HepG2 (cell line): ENCODE measurements around the gene TPM2. TPM values are rescaled to one million over a fixed set of nuclear protein-coding genes. Genes with fewer than 3 reads are reported as not detected.

ENCODE experiments used
- ATAC-seq: fragments of 200-7000 bp; cut with Tn5 transposase; 3 replicates; pipeline ENCODE4 v1.9.1; 2020; ENCODE audit warnings: mild to moderate bottlenecking, moderate library complexity
- BruUV-seq: library from RNA; stranded (reverse); fragments of 400-500 nt; replicated peaks from 2 replicates; lab custom pipeline; 2021; lab: Mats Ljungman, UMichigan
- CTCF ChIA-PET: fragments of 300-600 bp; formaldehyde crosslinking; extraction: SDS; loops from one replicate; lab custom pipeline; 2021; ENCODE audit warnings: low total read pairs, inconsistent platforms, low intra/inter-chr PET ratio; lab: Yijun Ruan, JAX
- POLR2A ChIA-PET: fragments of 350-600 bp; sonication (Branson Sonifier 250); formaldehyde crosslinking; loops from one replicate; lab custom pipeline; 2020; ENCODE audit warnings: antibody characterized with exemption, inconsistent platforms; lab: Yijun Ruan, JAX
- DNase-seq: peaks from one replicate; pipeline ENCODE4 v3.0.0-alpha.2; 2015; ENCODE audit warnings: low spot score
- FAIRE-seq: peaks from 3 replicates; lab custom pipeline; 2011; peaks lifted over from hg19 to GRCh38; lab: Jason Lieb, UNC
- H2AFZ ChIP-seq: one replicate; pipeline ENCODE4 v1.6.1; 2011; ENCODE audit warnings: low read length, inconsistent platforms
- H3K27ac ChIP-seq: fragments of 300-600 bp; 3 replicates; pipeline ENCODE4 v1.8.0; 2011; ENCODE audit warnings: mixed run types, mild to moderate bottlenecking, mixed read lengths, low read length, inconsistent platforms; ENCODE audit not compliant: insufficient read depth; ENCODE audit errors: extremely low read length
- H3K27me3 ChIP-seq, 2 experiments: fragments of 200-600 bp in 1 of 2; 2 replicates in 1 of 2; 3 replicates in 1 of 2; pipeline versions ENCODE4 v1.6.0 to v1.8.0; 2011; ENCODE audit warnings: low read length in 2 of 2, mild to moderate bottlenecking in 2 of 2, moderate library complexity in 2 of 2, inconsistent platforms in 1 of 2; ENCODE audit not compliant: insufficient read depth in 2 of 2, control insufficient read depth in 1 of 2
- H3K36me3 ChIP-seq, 2 experiments: fragments of 200-600 bp in 1 of 2; replicated peaks in 1 of 2; 2 replicates in 1 of 2; 3 replicates in 1 of 2; pipeline versions ENCODE4 v1.5.1 to v1.8.0; 2011; ENCODE audit warnings: low read length in 2 of 2, inconsistent platforms in 1 of 2; ENCODE audit not compliant: insufficient read depth in 2 of 2, control insufficient read depth in 1 of 2
- H3K4me1 ChIP-seq: 2 replicates; pipeline ENCODE4 v1.5.1; 2012; ENCODE audit warnings: low read length, inconsistent platforms; ENCODE audit not compliant: insufficient read depth
- H3K4me2 ChIP-seq: 2 replicates; pipeline ENCODE4 v1.6.0; 2011; ENCODE audit warnings: low read depth, low read length, inconsistent platforms
- H3K4me3 ChIP-seq, 3 experiments: fragments of 200-600 bp in 1 of 3; sonication (generic), shearing (Covaris generic) in 1 of 3; replicated peaks in 1 of 3; 2 replicates each; pipeline ENCODE4 v1.5.1; 2011 to 2016; ENCODE audit warnings: low read length in 3 of 3, inconsistent platforms in 2 of 3, low read depth in 2 of 3, mild to moderate bottlenecking in 2 of 3, control low read depth in 1 of 3, mixed read lengths in 1 of 3; ENCODE audit not compliant: insufficient read depth in 1 of 3
- H3K79me2 ChIP-seq: one replicate; pipeline ENCODE4 v1.6.1; 2011; ENCODE audit warnings: low read length, inconsistent platforms; ENCODE audit not compliant: insufficient read depth
- H3K9ac ChIP-seq: 2 replicates; pipeline ENCODE4 v1.6.0; 2011; ENCODE audit warnings: mild to moderate bottlenecking, low read depth, low read length, inconsistent platforms; ENCODE audit not compliant: insufficient read depth
- H3K9me3 ChIP-seq: 2 replicates; pipeline ENCODE4 v1.5.1; 2012; ENCODE audit warnings: mild to moderate bottlenecking, low read length
- H4K20me1 ChIP-seq: 2 replicates; pipeline ENCODE4 v1.6.0; 2011; ENCODE audit warnings: inconsistent platforms, mild to moderate bottlenecking, low read length, moderate library complexity; ENCODE audit not compliant: insufficient read depth
- DNMT1 ChIP-seq: sonication (generic); formaldehyde crosslinking; IDR thresholded peaks from 2 replicates; pipeline ENCODE4 v1.5.1; 2020; ENCODE audit warnings: mild to moderate bottlenecking, missing genetic modification reagents
- HDAC2 ChIP-seq: sonication (generic); formaldehyde crosslinking; IDR thresholded peaks from 2 replicates; pipeline ENCODE4 v1.4.0; 2020; ENCODE audit warnings: missing genetic modification reagents
- HMG20B ChIP-seq: conservative IDR thresholded peaks from 2 replicates; pipeline ENCODE4 v1.6.1; 2016; ENCODE audit warnings: missing genetic modification reagents, missing compliant biosample characterization
- XRCC5 ChIP-seq: fragments of 200-400 bp; formaldehyde crosslinking; optimal IDR thresholded peaks from 2 replicates; pipeline ENCODE3; 2017; ENCODE audit warnings: mild to moderate bottlenecking, low read length
- ZNF20 ChIP-seq: sonication (generic); formaldehyde crosslinking; IDR thresholded peaks from 2 replicates; pipeline ENCODE4 v1.4.0; 2020; ENCODE audit warnings: mild to moderate bottlenecking, moderate library complexity, missing genetic modification reagents
- ZNF230 ChIP-seq: sonication (generic); formaldehyde crosslinking; IDR thresholded peaks from 2 replicates; pipeline ENCODE4 v1.4.0; 2020; ENCODE audit warnings: mild to moderate bottlenecking, missing genetic modification reagents
- ZNF605 ChIP-seq: sonication (generic); formaldehyde crosslinking; IDR thresholded peaks from 2 replicates; pipeline ENCODE4 v1.8.0; 2022; ENCODE audit warnings: mild to moderate bottlenecking, missing genetic modification reagents
- WGBS: methylation state at CpG from one replicate; pipeline ENCODE4 v1.1.6; 2017; ENCODE audit warnings: low lambda C conversion rate; 5-methylcytosine and 5-hydroxymethylcytosine counted together
- in situ Hi-C: cut with HindIII; loops from 2 replicates; pipeline ENCODE4 v1.10.0; 2017; ENCODE audit warnings: low pct_unique_long_range_greater_than_20kb; ENCODE audit not compliant: extremely low pct_ligation_motif_present
- intact Hi-C: fragments of 100-400 bp; cut with micrococcal nuclease; formaldehyde crosslinking; loops from one replicate; pipeline ENCODE4 v1.10.0; 2022; ENCODE audit not compliant: unreplicated experiment
- polyA plus RNA-seq, 8 experiments: library from polyadenylated mRNA; depleted of rRNA in 3 of 8; stranded (reverse) in 7 of 8; unstranded in 1 of 8; fragments of >200 nt; fragmentation: Illumina TruSeq in 4 of 8; extraction: Trizol in 4 of 8; gene quantifications; 2 replicates each; pipeline versions ENCODE4 v1.2.1 to v1.2.3, GENCODE V29; 2011 to 2016; ENCODE audit warnings: low read depth in 4 of 8, missing spikeins in 1 of 8, mixed read lengths in 1 of 8; ENCODE audit not compliant: insufficient read depth in 1 of 8
- total RNA-seq, 5 experiments: library from RNA; depleted of rRNA; stranded (reverse); fragments of >200 nt; fragmentation: Illumina TruSeq; extraction: Trizol; gene quantifications; 2 replicates each; pipeline ENCODE4 v1.2.3, GENCODE V29; 2016; ENCODE audit warnings: low read depth in 1 of 5
- TF ChIP-seq, protein P1 (sequence below): sonication (generic); formaldehyde crosslinking; IDR thresholded peaks from 2 replicates; pipeline ENCODE4 v1.4.0; 2020; ENCODE audit warnings: missing genetic modification reagents, mild to moderate bottlenecking, borderline replicate concordance

TPM2 gene
- total and polyA plus RNA-seq, 2 of the 13 experiments (the other 11 are each of a cell fraction or from before 2014, with no cell fraction given), result 3.1 to 10.7 TPM

DNA sequence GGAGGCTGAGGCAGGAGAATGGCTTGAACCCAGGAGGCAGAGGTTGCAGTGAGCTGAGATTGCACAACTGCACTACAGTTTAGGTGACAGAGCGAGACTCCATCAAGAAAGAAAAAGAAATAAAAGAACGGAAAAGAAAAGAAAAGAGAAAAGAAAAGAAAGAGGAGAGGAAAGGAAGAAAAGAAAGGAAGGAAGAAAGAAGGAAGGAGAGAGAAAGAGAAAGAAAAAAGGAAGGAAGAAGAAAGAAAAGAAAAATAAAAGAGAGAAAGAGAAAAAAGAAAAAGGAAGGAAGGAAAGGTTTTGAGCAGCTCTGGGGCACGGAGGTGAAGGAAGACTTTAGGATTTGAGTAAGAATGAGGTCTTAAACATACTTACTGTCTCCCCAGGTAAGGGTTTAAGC, 23.9 kb upstream of the TPM2 start:
- intact Hi-C loops, result no loop called here
- Histone ChIP-seq H3K9ac (no peak overlapping the region), H3K4me3 (no peak overlapping the region), H2AFZ (no peak overlapping the region), H4K20me1 (no peaks in the 10 kb centered on the region), H3K4me2 (no peak overlapping the region), H3K27me3 (no peaks in the 10 kb centered on the region), H3K9me3 (no peaks in the 10 kb centered on the region), H3K27ac (no peak overlapping the region)
- CTCF ChIA-PET, result no interaction called here
- WGBS, result 95% methylated on average over 3 of the region's 3 CpGs
- POLR2A ChIA-PET, result interaction anchor here (1.1 to 2.1 kb wide), 2 partner anchors 15 to 29 kb away, joined by 4 to 5 read pairs; no protein-coding TSS in a partner anchor
- FAIRE-seq, result no peak
- TF ChIP-seq XRCC5, result no peak
- no peak for TF ChIP-seq HDAC2
- no peak for TF ChIP-seq DNMT1 (CRISPR knock-in tag)
- TF ChIP-seq ZNF605 (CRISPR knock-in tag), result no peak
- TF ChIP-seq, protein P1, sequence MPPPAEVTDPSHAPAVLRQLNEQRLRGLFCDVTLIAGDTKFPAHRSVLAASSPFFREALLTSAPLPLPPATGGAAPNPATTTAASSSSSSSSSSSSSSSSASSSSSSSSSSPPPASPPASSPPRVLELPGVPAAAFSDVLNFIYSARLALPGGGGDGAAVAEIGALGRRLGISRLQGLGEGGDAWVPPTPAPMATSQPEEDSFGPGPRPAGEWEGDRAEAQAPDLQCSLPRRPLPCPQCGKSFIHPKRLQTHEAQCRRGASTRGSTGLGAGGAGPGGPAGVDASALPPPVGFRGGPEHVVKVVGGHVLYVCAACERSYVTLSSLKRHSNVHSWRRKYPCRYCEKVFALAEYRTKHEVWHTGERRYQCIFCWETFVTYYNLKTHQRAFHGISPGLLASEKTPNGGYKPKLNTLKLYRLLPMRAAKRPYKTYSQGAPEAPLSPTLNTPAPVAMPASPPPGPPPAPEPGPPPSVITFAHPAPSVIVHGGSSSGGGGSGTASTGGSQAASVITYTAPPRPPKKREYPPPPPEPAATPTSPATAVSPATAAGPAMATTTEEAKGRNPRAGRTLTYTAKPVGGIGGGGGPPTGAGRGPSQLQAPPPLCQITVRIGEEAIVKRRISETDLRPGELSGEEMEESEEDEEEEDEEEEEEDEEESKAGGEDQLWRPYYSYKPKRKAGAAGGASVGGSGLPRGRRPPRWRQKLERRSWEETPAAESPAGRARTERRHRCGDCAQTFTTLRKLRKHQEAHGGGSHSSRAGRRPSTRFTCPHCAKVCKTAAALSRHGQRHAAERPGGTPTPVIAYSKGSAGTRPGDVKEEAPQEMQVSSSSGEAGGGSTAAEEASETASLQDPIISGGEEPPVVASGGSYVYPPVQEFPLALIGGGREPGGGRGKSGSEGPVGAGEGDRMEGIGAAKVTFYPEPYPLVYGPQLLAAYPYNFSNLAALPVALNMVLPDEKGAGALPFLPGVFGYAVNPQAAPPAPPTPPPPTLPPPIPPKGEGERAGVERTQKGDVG, result no peak
- no peak for TF ChIP-seq ZNF230 (CRISPR knock-in tag)
- no peak for TF ChIP-seq HMG20B
- no peak for TF ChIP-seq ZNF20 (CRISPR knock-in tag)
- TF ChIP-seq, all 625 proteins: peak for 0
- DNase-seq (no peak), ATAC-seq (no peak)
- in situ Hi-C loops, result no loop called here
- Histone ChIP-seq H3K79me2 (no peaks in the 10 kb centered on the region), H3K4me1 (no peaks in the 10 kb centered on the region), H3K36me3 (peaks cover 50 to 89% of the 10 kb centered on the region in 2 experiments)
- BruUV-seq, result no TSS peak
